K562 (cell line): ENCODE measurements around the gene IL6R. TPM values are rescaled to one million over a fixed set of nuclear protein-coding genes. Genes with fewer than 3 reads are reported as not detected.
"Not testable (repeated sequence)": the region's sequence is repeated elsewhere in the genome, so short reads cannot be mapped to it uniquely, and the experiment has no call there.

Source experiments
- ATAC-seq: fragments of 200-7000 bp; cut with Tn5 transposase; 3 replicates; pipeline ENCODE4 v1.9.1; 2020; ENCODE audit warnings: moderate library complexity
- BruUV-seq: library from RNA; stranded (reverse); fragments of 400-500 nt; replicated peaks from 2 replicates; lab custom pipeline; 2021; lab: Mats Ljungman, UMichigan
- CTCF ChIA-PET: fragments of 300-600 bp; formaldehyde crosslinking; extraction: SDS; loops from one replicate; lab custom pipeline; 2021; ENCODE audit warnings: low intra/inter-chr PET ratio; lab: Yijun Ruan, JAX
- POLR2A ChIA-PET: fragments of 300-600, 350-650 bp; sonication (Branson Sonifier 250); formaldehyde crosslinking; extraction: SDS; loops from one replicate; lab custom pipeline; 2021; ENCODE audit warnings: antibody characterized with exemption, inconsistent platforms; lab: Yijun Ruan, JAX
- DNase-seq, 4 experiments: peaks; one replicate each; pipeline versions ENCODE4 v3.0.0 to v3.0.0-alpha.2; 2011 to 2018; ENCODE audit warnings: low spot score in 3 of 4, mixed read lengths in 3 of 4; ENCODE audit errors: extremely low read depth in 1 of 4
- FAIRE-seq: peaks from 2 replicates; lab custom pipeline; 2011; peaks lifted over from hg19 to GRCh38; lab: Jason Lieb, UNC
- H2AFZ ChIP-seq: 2 replicates; pipeline ENCODE4 v1.6.0; 2011; ENCODE audit warnings: low read depth, low read length, control low read depth, inconsistent platforms
- H3K27ac ChIP-seq: fragments of 200-600 bp; 3 replicates; pipeline ENCODE4 v1.8.0; 2011; ENCODE audit warnings: low read depth, mild to moderate bottlenecking, control low read depth, inconsistent platforms, low read length, moderate library complexity, mixed read lengths; ENCODE audit errors: extremely low read depth
- H3K27me3 ChIP-seq, 2 experiments: fragments of 300-600 bp in 1 of 2; 2 replicates in 1 of 2; 3 replicates in 1 of 2; pipeline versions ENCODE4 v1.6.0 to v1.8.0; 2011; ENCODE audit warnings: inconsistent platforms in 2 of 2, low read length in 2 of 2, mild to moderate bottlenecking in 1 of 2, mixed read lengths in 1 of 2, moderate library complexity in 1 of 2; ENCODE audit not compliant: control insufficient read depth in 2 of 2, insufficient read depth in 2 of 2
- H3K36me3 ChIP-seq: fragments of 300-600 bp; 3 replicates; pipeline ENCODE4 v1.8.0; 2011; ENCODE audit warnings: mild to moderate bottlenecking, low read length, inconsistent platforms; ENCODE audit not compliant: control insufficient read depth, insufficient read depth
- H3K4me1 ChIP-seq, 2 experiments: fragments of 200-600 bp in 1 of 2; replicated peaks in 1 of 2; 2 replicates in 1 of 2; 3 replicates in 1 of 2; pipeline versions ENCODE4 v1.5.1 to v1.8.0; 2011; ENCODE audit warnings: inconsistent platforms in 2 of 2, low read length in 2 of 2, mild to moderate bottlenecking in 1 of 2, mixed read lengths in 1 of 2, moderate library complexity in 1 of 2; ENCODE audit not compliant: control insufficient read depth in 2 of 2, insufficient read depth in 2 of 2
- H3K4me2 ChIP-seq: 2 replicates; pipeline ENCODE4 v1.6.1; 2011; ENCODE audit warnings: low read length, control low read depth, inconsistent platforms, mixed read lengths; ENCODE audit not compliant: insufficient read depth
- H3K4me3 ChIP-seq: fragments of 200-600 bp; sonication (generic), shearing (Covaris generic); 2 replicates; pipeline ENCODE4 v1.5.1; 2016; ENCODE audit warnings: control low read depth, inconsistent platforms
- H3K79me2 ChIP-seq: fragments of 200-600 bp; 3 replicates; pipeline ENCODE4 v1.8.0; 2011; ENCODE audit warnings: low read length, inconsistent platforms; ENCODE audit not compliant: control insufficient read depth, insufficient read depth
- H3K9ac ChIP-seq, 2 experiments: 2 replicates each; pipeline versions ENCODE4 v1.6.0 to v1.6.1; 2011; ENCODE audit warnings: low read depth in 2 of 2, low read length in 2 of 2, control low read depth in 1 of 2, inconsistent platforms in 1 of 2, mild to moderate bottlenecking in 1 of 2, mixed read lengths in 1 of 2; ENCODE audit not compliant: insufficient read depth in 1 of 2
- H3K9me1 ChIP-seq: one replicate; pipeline ENCODE4 v1.6.0; 2011; ENCODE audit warnings: inconsistent platforms, mild to moderate bottlenecking, low read length, moderate library complexity; ENCODE audit not compliant: control insufficient read depth, insufficient read depth
- H3K9me3 ChIP-seq: replicated peaks from 2 replicates; pipeline ENCODE4 v1.5.1; 2011; ENCODE audit warnings: low read depth, low read length, inconsistent platforms; ENCODE audit not compliant: control insufficient read depth, insufficient read depth
- H4K20me1 ChIP-seq: replicated peaks from 2 replicates; pipeline ENCODE4 v1.6.1; 2011; ENCODE audit warnings: low read length, inconsistent platforms, mixed read lengths; ENCODE audit not compliant: control insufficient read depth, insufficient read depth
- SREBF2 ChIP-seq: sonication (generic); formaldehyde crosslinking; IDR thresholded peaks from 2 replicates; pipeline ENCODE4 v1.4.0; 2020; ENCODE audit warnings: mild to moderate bottlenecking, missing genetic modification reagents
- ZNF311 ChIP-seq: fragments of 250-450 bp; sonication (Bioruptor Pico); IDR thresholded peaks from 2 replicates; pipeline ENCODE4 v1.4.0; 2020; ENCODE audit warnings: mild to moderate bottlenecking, moderate library complexity
- WGBS: fragments of 100-300 bp; shearing (Covaris generic); methylation state at CpG from one replicate; pipeline ENCODE4 v1.1.6; 2016; ENCODE audit warnings: low coverage, mixed read lengths; ENCODE audit not compliant: insufficient coverage; ENCODE audit errors: missing lambda C conversion rate; 5-methylcytosine and 5-hydroxymethylcytosine counted together
- in situ Hi-C: fragments of 300-500 bp; cut with MboI; formaldehyde crosslinking; loops from 4 replicates; pipeline ENCODE4 v1.15.0; 2018; ENCODE audit warnings: inconsistent platforms, mixed read lengths
- intact Hi-C: fragments of 100-400 bp; cut with micrococcal nuclease; formaldehyde crosslinking; loops from 2 replicates; pipeline ENCODE4 v1.14.2; 2022
- polyA plus RNA-seq, 8 experiments: library from polyadenylated mRNA; depleted of rRNA in 4 of 8; stranded (reverse) in 5 of 8; unstranded in 3 of 8; fragments of >200 nt; fragmentation: Nextera tagmentation in 2 of 8; fragmentation: Illumina TruSeq in 1 of 8; extraction: Ambion mirVana in 2 of 8; extraction: Trizol in 1 of 8; gene quantifications; 2 replicates each; pipeline versions ENCODE4 v1.2.1 to v1.2.3, GENCODE V29; 2011 to 2014; ENCODE audit warnings: inconsistent platforms in 1 of 8, missing spikeins in 1 of 8
- total RNA-seq, 7 experiments: library from RNA; depleted of rRNA in 6 of 7; stranded (reverse); fragments of >200 nt in 6 of 7; fragmentation: Illumina TruSeq in 2 of 7; extraction: Trizol in 2 of 7; gene quantifications; 2 replicates each; pipeline versions ENCODE4 v1.2.1 to v1.2.3, GENCODE V29; 2011 to 2021; ENCODE audit warnings: low replicate concordance in 1 of 7
- TF ChIP-seq, protein P1 (sequence below), 2 experiments: fragments of 450-650 bp in 1 of 2; sonication (generic) in 1 of 2; formaldehyde crosslinking in 1 of 2; IDR thresholded peaks; 2 replicates each; pipeline versions ENCODE4 v1.7.1 to v1.9.0; 2016 to 2022; ENCODE audit warnings: inconsistent platforms in 1 of 2, mild to moderate bottlenecking in 1 of 2, missing genetic modification reagents in 1 of 2

The IL6R gene
- total and polyA plus RNA-seq, 9 of the 15 experiments (the other 6 are each of a cell fraction or from before 2014, with no cell fraction given): 0.05 to 1.1 (median 0.11) TPM; not detected in 2

DNA sequence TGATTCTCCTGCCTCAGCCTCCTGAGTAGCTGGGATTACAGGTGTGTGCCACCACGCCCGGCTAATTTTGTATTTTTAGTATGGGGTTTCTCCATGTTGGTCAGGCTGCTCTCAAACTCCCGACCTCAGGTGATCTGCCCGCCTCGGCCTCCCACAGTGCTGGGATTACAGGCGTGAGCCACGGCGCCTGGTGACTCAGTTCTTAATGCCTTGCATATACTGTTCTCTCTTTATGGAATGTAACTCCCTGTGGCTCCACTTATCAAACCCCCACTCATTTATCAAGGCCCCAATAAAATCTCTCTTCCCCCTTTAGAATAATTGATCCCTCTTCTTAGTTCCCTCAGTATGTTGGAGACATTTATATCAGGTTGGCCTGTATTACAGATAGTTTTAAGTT lies 16.9 kb downstream of the IL6R start:
- ATAC-seq, H3K79me2 ChIP-seq, intact Hi-C loops, H4K20me1 ChIP-seq, H3K36me3 ChIP-seq, CTCF ChIA-PET, H3K9me3 ChIP-seq, POLR2A ChIA-PET, H3K4me1 ChIP-seq, FAIRE-seq, H3K9ac ChIP-seq, H3K4me3 ChIP-seq, BruUV-seq, H3K4me2 ChIP-seq, DNase-seq, H3K9me1 ChIP-seq, H2AFZ ChIP-seq, in situ Hi-C loops, H3K27ac ChIP-seq: not testable (repeated sequence)
- peaks cover 16 to 48% of the 10 kb centered on the region in 2 experiments; a peak in 4 of 5 replicates for H3K27me3 ChIP-seq
- 16% methylated on average over 8 of the region's 8 CpGs for WGBS

DNA sequence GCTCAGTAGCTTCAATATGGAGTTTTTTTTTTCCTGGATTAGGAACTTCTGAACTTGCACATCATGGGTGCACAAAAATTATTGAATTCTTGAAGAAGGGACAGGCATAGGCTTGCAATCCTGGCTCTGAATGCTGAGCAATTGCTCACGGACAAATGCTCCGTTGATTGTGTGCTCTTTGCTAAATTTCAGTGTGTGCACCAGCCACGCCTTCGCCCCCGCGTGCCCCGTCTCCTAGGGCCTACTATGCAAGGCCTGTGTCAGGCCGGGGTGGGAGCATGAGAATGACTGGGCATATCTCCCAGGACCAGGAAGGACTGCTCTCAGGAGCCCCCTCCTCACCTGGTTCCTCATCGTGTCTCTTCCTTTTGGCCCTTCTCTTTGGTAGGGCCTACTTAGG lies 17.4 kb downstream of the IL6R start:
- intact Hi-C loops (no loop called here), in situ Hi-C loops (no loop called here)
- H2AFZ ChIP-seq: no peak overlapping the region
- no peaks in the 10 kb centered on the region for H3K36me3 ChIP-seq
- FAIRE-seq: no peak
- DNase-seq: no peak
- no peak overlapping the region for H3K4me2 ChIP-seq
- no peak overlapping the region for H3K27ac ChIP-seq
- H3K4me3 ChIP-seq: no peak overlapping the region
- H3K9me1 ChIP-seq: no peaks in the 10 kb centered on the region
- CTCF ChIA-PET: no interaction called here
- H3K4me1 ChIP-seq: peaks cover 0 to 8% of the 10 kb centered on the region in 2 experiments; a peak in 2 of 5 replicates
- no TSS peak for BruUV-seq
- H3K27me3 ChIP-seq: peaks cover 16 to 50% of the 10 kb centered on the region in 2 experiments; a peak in 4 of 5 replicates
- H3K9ac ChIP-seq: no peak overlapping the region
- H4K20me1 ChIP-seq: no peaks in the 10 kb centered on the region
- 13% methylated on average over 9 of the region's 9 CpGs for WGBS
- ATAC-seq: no peak
- POLR2A ChIA-PET: no interaction called here
- no peaks in the 10 kb centered on the region for H3K9me3 ChIP-seq
- no peaks in the 10 kb centered on the region for H3K79me2 ChIP-seq
- TF ChIP-seq ZNF311 (CRISPR knock-in tag) (no peak), SREBF2 (no peak)
- TF ChIP-seq, protein P1, sequence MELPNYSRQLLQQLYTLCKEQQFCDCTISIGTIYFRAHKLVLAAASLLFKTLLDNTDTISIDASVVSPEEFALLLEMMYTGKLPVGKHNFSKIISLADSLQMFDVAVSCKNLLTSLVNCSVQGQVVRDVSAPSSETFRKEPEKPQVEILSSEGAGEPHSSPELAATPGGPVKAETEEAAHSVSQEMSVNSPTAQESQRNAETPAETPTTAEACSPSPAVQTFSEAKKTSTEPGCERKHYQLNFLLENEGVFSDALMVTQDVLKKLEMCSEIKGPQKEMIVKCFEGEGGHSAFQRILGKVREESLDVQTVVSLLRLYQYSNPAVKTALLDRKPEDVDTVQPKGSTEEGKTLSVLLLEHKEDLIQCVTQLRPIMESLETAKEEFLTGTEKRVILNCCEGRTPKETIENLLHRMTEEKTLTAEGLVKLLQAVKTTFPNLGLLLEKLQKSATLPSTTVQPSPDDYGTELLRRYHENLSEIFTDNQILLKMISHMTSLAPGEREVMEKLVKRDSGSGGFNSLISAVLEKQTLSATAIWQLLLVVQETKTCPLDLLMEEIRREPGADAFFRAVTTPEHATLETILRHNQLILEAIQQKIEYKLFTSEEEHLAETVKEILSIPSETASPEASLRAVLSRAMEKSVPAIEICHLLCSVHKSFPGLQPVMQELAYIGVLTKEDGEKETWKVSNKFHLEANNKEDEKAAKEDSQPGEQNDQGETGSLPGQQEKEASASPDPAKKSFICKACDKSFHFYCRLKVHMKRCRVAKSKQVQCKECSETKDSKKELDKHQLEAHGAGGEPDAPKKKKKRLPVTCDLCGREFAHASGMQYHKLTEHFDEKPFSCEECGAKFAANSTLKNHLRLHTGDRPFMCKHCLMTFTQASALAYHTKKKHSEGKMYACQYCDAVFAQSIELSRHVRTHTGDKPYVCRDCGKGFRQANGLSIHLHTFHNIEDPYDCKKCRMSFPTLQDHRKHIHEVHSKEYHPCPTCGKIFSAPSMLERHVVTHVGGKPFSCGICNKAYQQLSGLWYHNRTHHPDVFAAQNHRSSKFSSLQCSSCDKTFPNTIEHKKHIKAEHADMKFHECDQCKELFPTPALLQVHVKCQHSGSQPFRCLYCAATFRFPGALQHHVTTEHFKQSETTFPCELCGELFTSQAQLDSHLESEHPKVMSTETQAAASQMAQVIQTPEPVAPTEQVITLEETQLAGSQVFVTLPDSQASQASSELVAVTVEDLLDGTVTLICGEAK (IDR thresholded peaks at IDR 0.05): no peak
- TF ChIP-seq, protein P1 (CRISPR knock-in tag; IDR thresholded peaks at IDR 0.05): no peak
